Measurements from ENCODE around the gene FXR2. TPM values are rescaled to one million over a fixed set of nuclear protein-coding genes. Genes with fewer than 3 reads are reported as not detected.

Gene FXR2
- total and polyA plus RNA-seq, 2 donors (not counting 1 experiment from before 2014, with no cell fraction given): 22.0 to 46.6 TPM

GRCh38 chr17:7629939-7630571, 15.4 kb upstream of the FXR2 start, which contains the start of gene SHBG:
SHBG (plus strand) TSS chr17:7630135; CDS start chr17:7630173, 38 bp downstream.
- no peak within 1 kb of the TSS for H2AFZ ChIP-seq (ENCODE audit: low read length)
- H4K20me1 ChIP-seq (ENCODE audit: control insufficient read depth, extremely low read depth, insufficient read depth, low read length): no peaks in the 10 kb centered on the region
- no peak for DNase-seq (ENCODE audit: low read depth in 2 of 2)
- H3K4me2 ChIP-seq (ENCODE audit: extremely low read depth, insufficient read depth, low read length): no peak within 1 kb of the TSS
- no peak within 1 kb of the TSS for H3K4me3 ChIP-seq (replicated peaks in 1 of 4; ENCODE audit: control extremely low read depth in 1 of 4, insufficient read depth in 1 of 4, low read depth in 3 of 4, low read length in 4 of 4)
- no peaks in the 10 kb centered on the region for H3K36me3 ChIP-seq (ENCODE audit: control insufficient read depth, insufficient read depth, low read length)
- no peaks in the 10 kb centered on the region for H3K27me3 ChIP-seq (ENCODE audit: control insufficient read depth, insufficient read depth, low read length)
- no peak for TF ChIP-seq CTCF (conservative IDR thresholded peaks at IDR 0.05 in 1 of 2, IDR thresholded peaks at IDR 0.05 in 1 of 2; ENCODE audit: low read depth in 1 of 2, low read length in 2 of 2)
- no peak for TF ChIP-seq EZH2 (IDR thresholded peaks at IDR 0.05; ENCODE audit: low read length, missing control alignments)
- H3K9me3 ChIP-seq (ENCODE audit: control insufficient read depth, insufficient read depth, low read depth, low read length): no peaks in the 10 kb centered on the region
- H3K9ac ChIP-seq (ENCODE audit: insufficient read depth, low read length): no peak within 1 kb of the TSS
- H3K4me1 ChIP-seq (ENCODE audit: control insufficient read depth, extremely low read depth, insufficient read depth, low read length): peaks cover 5% of the 10 kb centered on the region
- no peak within 1 kb of the TSS for H3K27ac ChIP-seq (ENCODE audit: insufficient read depth, low read length)
- peaks cover 8% of the 10 kb centered on the region for H3K79me2 ChIP-seq (ENCODE audit: control insufficient read depth, insufficient read depth, low read length)

DNA sequence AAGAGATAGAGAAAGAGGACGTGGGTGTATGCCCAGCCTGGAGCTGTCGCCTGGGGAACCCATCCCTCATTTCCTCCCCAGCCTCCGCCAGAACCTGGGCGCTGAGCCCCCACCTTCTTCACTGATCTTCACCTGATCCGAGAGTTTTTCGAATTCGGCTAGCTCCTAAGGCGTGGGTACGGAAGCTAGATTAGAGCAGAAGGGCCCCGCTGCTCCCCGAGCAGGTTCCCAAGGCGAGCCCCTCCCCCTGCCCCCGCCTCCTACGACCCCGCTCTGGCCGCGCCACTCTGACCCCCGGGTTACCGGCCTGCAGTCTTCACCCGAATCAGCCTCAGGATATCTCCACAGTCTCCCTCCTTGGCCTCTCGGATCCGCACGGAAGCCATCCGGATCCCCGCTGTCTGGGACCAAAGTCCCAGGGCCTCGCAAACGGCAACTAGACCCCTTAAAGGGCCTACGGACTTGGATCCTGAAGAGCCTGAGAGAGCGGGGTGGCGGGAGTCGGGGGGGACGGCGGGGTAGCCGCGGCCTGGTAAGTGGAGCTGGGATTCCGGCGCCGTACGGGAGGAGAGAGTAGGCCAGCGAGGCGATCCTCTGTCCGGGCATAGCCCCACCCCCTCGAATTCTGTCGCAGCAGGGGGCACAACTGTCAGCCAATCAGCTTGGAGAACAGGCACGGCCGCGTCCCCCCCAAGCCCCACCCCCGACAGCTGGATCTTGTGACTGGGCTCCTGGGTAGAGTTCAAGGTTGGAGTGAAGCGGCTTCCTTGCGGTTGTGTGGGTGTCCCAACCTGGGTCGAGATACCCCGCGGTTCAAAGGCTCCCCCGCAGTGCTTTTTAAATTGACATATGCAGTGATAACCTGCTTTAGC, 12.8 kb upstream of the FXR2 start, which contains the start of gene SAT2:
SAT2 (minus strand) TSS at position 572 of the 872 bp plus-strand sequence; CDS start at position 386, 186 bp downstream.
- Histone ChIP-seq H2AFZ (ENCODE audit: low read length) (peak within 1 kb of the TSS; percentile 43), H4K20me1 (ENCODE audit: control insufficient read depth, extremely low read depth, insufficient read depth, low read length) (no peaks in the 10 kb centered on the region), H3K9me3 (ENCODE audit: control insufficient read depth, insufficient read depth, low read depth, low read length) (no peaks in the 10 kb centered on the region), H3K9ac (ENCODE audit: insufficient read depth, low read length) (peak within 1 kb of the TSS; percentile 89), H3K36me3 (ENCODE audit: control insufficient read depth, insufficient read depth, low read length) (no peaks in the 10 kb centered on the region), H3K4me1 (ENCODE audit: control insufficient read depth, extremely low read depth, insufficient read depth, low read length) (peaks cover 5% of the 10 kb centered on the region), H3K27me3 (ENCODE audit: control insufficient read depth, insufficient read depth, low read length) (no peaks in the 10 kb centered on the region), H3K79me2 (ENCODE audit: control insufficient read depth, insufficient read depth, low read length) (peaks cover 8% of the 10 kb centered on the region), H3K27ac (ENCODE audit: insufficient read depth, low read length) (peak within 1 kb of the TSS; percentile 83), H3K4me2 (ENCODE audit: extremely low read depth, insufficient read depth, low read length) (peak within 1 kb of the TSS; percentile 95), H3K4me3 (replicated peaks in 1 of 4; ENCODE audit: control extremely low read depth in 1 of 4, insufficient read depth in 1 of 4, low read depth in 3 of 4, low read length in 4 of 4) (peak within 1 kb of the TSS; percentile 62 to 86 (median 76))
- TF ChIP-seq CTCF (conservative IDR thresholded peaks at IDR 0.05 in 1 of 2, IDR thresholded peaks at IDR 0.05 in 1 of 2; ENCODE audit: low read depth in 1 of 2, low read length in 2 of 2): no peak
- TF ChIP-seq EZH2 (IDR thresholded peaks at IDR 0.05; ENCODE audit: low read length, missing control alignments): no peak
- peak; percentile 90 to 95 for DNase-seq (ENCODE audit: low read depth in 2 of 2)

- peak overlapping the region; percentile 95 for H3K4me2 ChIP-seq (ENCODE audit: extremely low read depth, insufficient read depth, low read length)
- H3K79me2 ChIP-seq (ENCODE audit: control insufficient read depth, insufficient read depth, low read length): peaks cover 8% of the 10 kb centered on the region
- H3K27ac ChIP-seq (ENCODE audit: insufficient read depth, low read length): peak overlapping the region; percentile 83
- H2AFZ ChIP-seq (ENCODE audit: low read length): no peak overlapping the region
- H3K4me3 ChIP-seq (replicated peaks in 1 of 4; ENCODE audit: control extremely low read depth in 1 of 4, insufficient read depth in 1 of 4, low read depth in 3 of 4, low read length in 4 of 4): peak overlapping the region; percentile 62 to 86 (median 76)
- peak in 1 of 2 donors; percentile 10 for DNase-seq (ENCODE audit: low read depth in 2 of 2)
- H4K20me1 ChIP-seq (ENCODE audit: control insufficient read depth, extremely low read depth, insufficient read depth, low read length): no peaks in the 10 kb centered on the region
- H3K36me3 ChIP-seq (ENCODE audit: control insufficient read depth, insufficient read depth, low read length): no peaks in the 10 kb centered on the region
- peak overlapping the region; percentile 89 for H3K9ac ChIP-seq (ENCODE audit: insufficient read depth, low read length)
- H3K4me1 ChIP-seq (ENCODE audit: control insufficient read depth, extremely low read depth, insufficient read depth, low read length): peaks cover 5% of the 10 kb centered on the region
- no peaks in the 10 kb centered on the region for H3K9me3 ChIP-seq (ENCODE audit: control insufficient read depth, insufficient read depth, low read depth, low read length)
- no peaks in the 10 kb centered on the region for H3K27me3 ChIP-seq (ENCODE audit: control insufficient read depth, insufficient read depth, low read length)
- TF ChIP-seq EZH2 (IDR thresholded peaks at IDR 0.05; ENCODE audit: low read length, missing control alignments) (no peak), CTCF (conservative IDR thresholded peaks at IDR 0.05 in 1 of 2, IDR thresholded peaks at IDR 0.05 in 1 of 2; ENCODE audit: low read depth in 1 of 2, low read length in 2 of 2) (no peak)
Observed at GRCh38 chr17:7626956-7627249, 12.2 kb upstream of the FXR2 start.
